B cell (primary cell): ENCODE measurements around the gene SLC17A4. TPM values are rescaled to one million over a fixed set of nuclear protein-coding genes. Genes with fewer than 3 reads are reported as not detected.

Experiments
- ATAC-seq: fragments of 200-7000 bp; cut with Tn5 transposase; one replicate; pipeline ENCODE4 v1.10.0; 2021; ENCODE audit warnings: low read depth, mild to moderate bottlenecking, moderate number of reproducible peaks, moderate library complexity
- CTCF ChIA-PET: fragments of 350-600 bp; sonication (Branson Sonifier 250); formaldehyde crosslinking; loops from one replicate; lab custom pipeline; 2021; ENCODE audit warnings: antibody characterized with exemption, inconsistent platforms; lab: Charles Lee
- POLR2A ChIA-PET: fragments of 350-600 bp; sonication (Branson Sonifier 250); formaldehyde crosslinking; loops from one replicate; lab custom pipeline; 2021; ENCODE audit warnings: antibody characterized with exemption; lab: Charles Lee
- DNase-seq: peaks from one replicate; pipeline ENCODE4 v3.0.0; 2013
- H2AFZ ChIP-seq: 2 replicates; pipeline ENCODE4 v1.6.1; 2012; ENCODE audit warnings: mild to moderate bottlenecking, low read depth, low read length; ENCODE audit not compliant: insufficient read depth, poor library complexity, severe bottlenecking
- H3K27ac ChIP-seq, 2 donors: 1 replicate in 1 of 2; 2 replicates in 1 of 2; pipeline ENCODE4 v1.5.1; 2012 to 2013; ENCODE audit warnings: low read length in 2 of 2, mild to moderate bottlenecking in 2 of 2, moderate library complexity in 1 of 2
- H3K27me3 ChIP-seq, 4 experiments: fragments of 200-600 bp in 1 of 4; sonication (generic) in 1 of 4; replicated peaks in 1 of 4; 1 replicate in 2 of 4; 2 replicates in 2 of 4; pipeline versions ENCODE4 v1.6.1 to v1.7.0; 2013 to 2016; ENCODE audit warnings: low read length in 3 of 4, mild to moderate bottlenecking in 2 of 4, mixed read lengths in 1 of 4, moderate library complexity in 1 of 4; ENCODE audit not compliant: insufficient read depth in 4 of 4, control insufficient read depth in 3 of 4; ENCODE audit errors: control extremely low read depth in 1 of 4
- H3K36me3 ChIP-seq, 2 experiments: replicated peaks in 1 of 2; 1 replicate in 1 of 2; 2 replicates in 1 of 2; pipeline versions ENCODE4 v1.6.1 to v1.7.1; 2013; ENCODE audit warnings: low read length in 1 of 2; ENCODE audit not compliant: insufficient read depth in 2 of 2, control insufficient read depth in 1 of 2; ENCODE audit errors: control extremely low read depth in 1 of 2, extremely low read depth in 1 of 2
- H3K4me1 ChIP-seq, 2 donors: fragments of 200-600 bp in 1 of 2; sonication (generic) in 1 of 2; 1 replicate in 1 of 2; 2 replicates in 1 of 2; pipeline versions ENCODE4 v1.5.1 to v1.6.1; 2013 to 2017; ENCODE audit warnings: low read length in 2 of 2; ENCODE audit not compliant: control insufficient read depth in 2 of 2, insufficient read depth in 2 of 2
- H3K4me2 ChIP-seq: replicated peaks from 2 replicates; pipeline ENCODE3; 2012; ENCODE audit warnings: mild to moderate bottlenecking, low read depth, low read length; ENCODE audit not compliant: poor library complexity, severe bottlenecking
- H3K4me3 ChIP-seq, 5 experiments: fragments of 200-600 bp in 1 of 5; sonication (generic) in 1 of 5; 1 replicate in 3 of 5; 2 replicates in 2 of 5; pipeline versions ENCODE4 v1.5.1 to v1.7.0; 2011 to 2016; ENCODE audit warnings: low read length in 4 of 5, mild to moderate bottlenecking in 4 of 5, low read depth in 2 of 5, control low read depth in 1 of 5, moderate library complexity in 1 of 5; ENCODE audit not compliant: insufficient read depth in 1 of 5; ENCODE audit errors: control extremely low read depth in 1 of 5, extremely low read depth in 1 of 5
- H3K79me2 ChIP-seq: fragments of 200-600 bp; sonication (generic); one replicate; pipeline ENCODE4 v1.6.0; 2016; ENCODE audit warnings: low read length; ENCODE audit not compliant: control insufficient read depth, insufficient read depth
- H3K9ac ChIP-seq: fragments of 200-600 bp; sonication (generic); 2 replicates; pipeline ENCODE4 v1.6.1; 2017; ENCODE audit warnings: mild to moderate bottlenecking, low read length, moderate library complexity
- H3K9me3 ChIP-seq, 3 donors: one replicate each; pipeline versions ENCODE4 v1.6.1 to v1.7.1; 2013; ENCODE audit warnings: low read length in 2 of 3; ENCODE audit not compliant: control insufficient read depth in 2 of 3, insufficient read depth in 1 of 3; ENCODE audit errors: control extremely low read depth in 1 of 3
- H4K20me1 ChIP-seq: 2 replicates; pipeline ENCODE4 v1.6.0; 2012; ENCODE audit warnings: mild to moderate bottlenecking, low read length; ENCODE audit not compliant: insufficient read depth, control insufficient read depth, poor library complexity, severe bottlenecking
- H3K27ac Mint-ChIP-seq: one replicate; pipeline ENCODE4 v1.8.0; 2021; ENCODE audit warnings: mixed read lengths
- H3K27me3 Mint-ChIP-seq: one replicate; pipeline ENCODE4 v1.8.0; 2021; ENCODE audit warnings: mixed read lengths
- H3K4me1 Mint-ChIP-seq: one replicate; pipeline ENCODE4 v1.8.0; 2021; ENCODE audit warnings: mixed read lengths
- H3K4me3 Mint-ChIP-seq: one replicate; pipeline ENCODE4 v1.8.0; 2021; ENCODE audit warnings: mixed read lengths
- H3K9me3 Mint-ChIP-seq: one replicate; pipeline ENCODE4 v1.8.0; 2022; ENCODE audit warnings: mixed read lengths; ENCODE audit not compliant: insufficient read depth
- EZH2 ChIP-seq: IDR thresholded peaks from 2 replicates; pipeline ENCODE4 v1.6.1; 2012; ENCODE audit warnings: borderline replicate concordance, low read depth, mild to moderate bottlenecking, moderate library complexity, low read length; ENCODE audit not compliant: insufficient read depth, poor library complexity, severe bottlenecking
- WGBS: methylation state at CpG from one replicate; pipeline ENCODE4 v1.1.5; 2013; ENCODE audit warnings: missing lambda C conversion rate; ENCODE audit not compliant: insufficient coverage; 5-methylcytosine and 5-hydroxymethylcytosine counted together
- intact Hi-C: fragments of 100-400 bp; cut with micrococcal nuclease; formaldehyde crosslinking; loops from one replicate; pipeline ENCODE4 v1.10.0; 2022
- polyA plus RNA-seq: library from polyadenylated mRNA; depleted of rRNA; stranded (reverse); fragments of >200 nt; gene quantifications from 2 replicates; pipeline ENCODE4 v1.2.3, GENCODE V29; 2012
- total RNA-seq, 2 donors: library from RNA; stranded (reverse); fragments of 120-200 nt in 1 of 2; gene quantifications; 1 replicate in 1 of 2; 2 replicates in 1 of 2; pipeline versions ENCODE4 v1.2.3 to v1.2.4, GENCODE V29; 2013 to 2022
- TF ChIP-seq, protein P1 (sequence below): fragments of 200-600 bp; IDR thresholded peaks from one replicate; pipeline ENCODE4 v1.8.0; 2022; ENCODE audit warnings: antibody characterized with exemption, mild to moderate bottlenecking

SLC17A4 gene
- total and polyA plus RNA-seq, 2 donors (not counting 1 experiment from before 2014, with no cell fraction given), result not detected

DNA sequence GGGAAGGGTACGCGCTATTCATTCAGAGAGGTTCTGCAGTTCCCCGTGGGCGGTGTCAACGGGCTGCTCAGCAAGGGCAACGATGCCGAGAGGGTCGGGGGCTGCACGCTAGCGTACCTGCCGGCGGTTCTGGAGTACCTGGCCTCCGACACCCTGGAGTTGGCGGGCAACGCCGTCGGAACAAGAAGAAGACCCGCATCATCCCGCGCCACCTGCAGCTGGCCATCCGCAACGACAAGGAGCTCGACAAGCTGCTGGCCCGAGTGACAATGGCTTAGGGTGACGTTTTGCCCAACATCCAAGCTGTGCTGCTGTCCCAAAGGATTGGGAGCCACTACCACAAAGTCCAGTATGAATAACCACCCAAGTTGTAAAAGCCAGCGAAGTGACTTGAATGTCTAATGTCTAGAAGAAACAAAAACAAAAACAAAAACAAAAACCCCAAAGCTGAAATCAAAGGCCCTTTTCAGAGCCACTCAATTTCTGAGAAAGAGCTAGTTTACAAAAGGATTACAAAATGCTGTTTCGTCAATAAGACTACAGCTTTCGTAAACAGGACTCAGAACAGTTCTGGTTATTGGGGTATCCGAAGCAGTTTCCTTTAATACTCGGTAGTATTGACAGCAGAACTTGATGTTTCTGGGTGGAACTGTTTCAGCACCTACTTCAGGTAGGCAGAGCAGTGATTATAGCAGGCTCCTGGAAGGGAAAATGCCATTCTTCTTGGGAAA, 21.9 kb upstream of the SLC17A4 start:
- H3K36me3 ChIP-seq, result no peaks in the 10 kb centered on the region
- peaks cover 10% of the 10 kb centered on the region for H3K9me3 Mint-ChIP-seq
- TF ChIP-seq, protein P1, sequence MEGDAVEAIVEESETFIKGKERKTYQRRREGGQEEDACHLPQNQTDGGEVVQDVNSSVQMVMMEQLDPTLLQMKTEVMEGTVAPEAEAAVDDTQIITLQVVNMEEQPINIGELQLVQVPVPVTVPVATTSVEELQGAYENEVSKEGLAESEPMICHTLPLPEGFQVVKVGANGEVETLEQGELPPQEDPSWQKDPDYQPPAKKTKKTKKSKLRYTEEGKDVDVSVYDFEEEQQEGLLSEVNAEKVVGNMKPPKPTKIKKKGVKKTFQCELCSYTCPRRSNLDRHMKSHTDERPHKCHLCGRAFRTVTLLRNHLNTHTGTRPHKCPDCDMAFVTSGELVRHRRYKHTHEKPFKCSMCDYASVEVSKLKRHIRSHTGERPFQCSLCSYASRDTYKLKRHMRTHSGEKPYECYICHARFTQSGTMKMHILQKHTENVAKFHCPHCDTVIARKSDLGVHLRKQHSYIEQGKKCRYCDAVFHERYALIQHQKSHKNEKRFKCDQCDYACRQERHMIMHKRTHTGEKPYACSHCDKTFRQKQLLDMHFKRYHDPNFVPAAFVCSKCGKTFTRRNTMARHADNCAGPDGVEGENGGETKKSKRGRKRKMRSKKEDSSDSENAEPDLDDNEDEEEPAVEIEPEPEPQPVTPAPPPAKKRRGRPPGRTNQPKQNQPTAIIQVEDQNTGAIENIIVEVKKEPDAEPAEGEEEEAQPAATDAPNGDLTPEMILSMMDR, result no peak
- TF ChIP-seq EZH2, result no peak
- H3K4me1 ChIP-seq, result no peaks in the 10 kb centered on the region
- ChIA-PET POLR2A (no interaction called here), CTCF (interaction anchor here (2.1 to 3.4 kb wide), 2 partner anchors 13 to 14 kb away, joined by 7 to 15 read pairs; no protein-coding TSS in a partner anchor)
- WGBS, result 72% methylated on average over 28 of the region's 30 CpGs
- no peak overlapping the region for H3K9ac ChIP-seq
- H3K27me3 Mint-ChIP-seq, result peaks cover 52% of the 10 kb centered on the region
- H3K79me2 ChIP-seq, result no peaks in the 10 kb centered on the region
- H3K4me2 ChIP-seq, result no peak overlapping the region
- no peaks in the 10 kb centered on the region for H4K20me1 ChIP-seq
- H3K4me1 Mint-ChIP-seq, result no peaks in the 10 kb centered on the region
- peaks cover 0 to 23% (median 8%) of the 10 kb centered on the region in 4 experiments for H3K27me3 ChIP-seq
- intact Hi-C loops, result no loop called here
- no peak overlapping the region for H3K27ac Mint-ChIP-seq
- H2AFZ ChIP-seq, result no peak overlapping the region
- no peak overlapping the region for H3K27ac ChIP-seq
- H3K9me3 ChIP-seq, result peaks cover 0 to 12% (median 9%) of the 10 kb centered on the region in 3 donors
- no peak overlapping the region for H3K4me3 Mint-ChIP-seq
- no peak for ATAC-seq
- DNase-seq, result no peak
- no peak overlapping the region for H3K4me3 ChIP-seq

DNA sequence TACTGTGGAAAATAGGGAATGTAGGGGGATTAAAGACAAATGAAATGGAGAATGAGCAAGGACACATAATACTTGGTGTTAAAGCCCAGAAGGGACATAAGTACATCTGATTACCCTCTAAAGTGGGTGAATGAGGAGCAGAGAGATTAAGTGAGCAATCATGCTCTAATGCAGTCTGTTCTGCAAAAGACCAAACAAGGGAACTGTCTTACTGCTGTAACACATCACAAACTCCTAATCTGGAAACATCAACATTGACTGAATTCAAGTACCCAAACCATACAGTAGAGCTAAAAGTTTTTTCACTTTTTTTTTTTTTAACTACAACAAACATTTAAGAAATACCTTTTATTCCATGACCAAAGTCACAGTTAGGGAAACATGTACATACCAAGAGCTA, 19.3 kb upstream of the SLC17A4 start:
- TF ChIP-seq EZH2, result no peak
- TF ChIP-seq, protein P1, result no peak
- Histone ChIP-seq H3K9ac (no peak overlapping the region), H3K27me3 (peaks cover 0 to 23% (median 6%) of the 10 kb centered on the region in 4 experiments), H3K36me3 (no peaks in the 10 kb centered on the region), H2AFZ (no peak overlapping the region), H4K20me1 (no peaks in the 10 kb centered on the region), H3K27ac (no peak overlapping the region), H3K4me3 (no peak overlapping the region), H3K79me2 (no peaks in the 10 kb centered on the region), H3K4me2 (no peak overlapping the region), H3K4me1 (no peaks in the 10 kb centered on the region), H3K9me3 (peaks cover 0 to 12% (median 9%) of the 10 kb centered on the region in 3 donors)
- peaks cover 14% of the 10 kb centered on the region for H3K9me3 Mint-ChIP-seq
- no peak overlapping the region for H3K27ac Mint-ChIP-seq
- intact Hi-C loops, result no loop called here
- ChIA-PET POLR2A (no interaction called here), CTCF (no interaction called here)
- no peak overlapping the region for H3K4me3 Mint-ChIP-seq
- ATAC-seq, result no peak
- peaks cover 52% of the 10 kb centered on the region for H3K27me3 Mint-ChIP-seq
- DNase-seq, result no peak
- H3K4me1 Mint-ChIP-seq, result no peaks in the 10 kb centered on the region
